GM12892 (cell line): ENCODE data around the gene LSAMP.

Experiments used
- POLR2A ChIP-seq: IDR thresholded peaks from 2 replicates; pipeline ENCODE4 v1.6.1; 2011; ENCODE audit warnings: low read depth, low read length, control low read depth
- POLR2AphosphoS5 ChIP-seq: IDR thresholded peaks from 2 replicates; pipeline ENCODE4 v1.6.1; 2011; ENCODE audit warnings: low read depth, low read length, control low read depth
- TAF1 ChIP-seq: IDR thresholded peaks from 2 replicates; pipeline ENCODE4 v1.6.1; 2011; ENCODE audit warnings: low read depth, mild to moderate bottlenecking, control low read depth, low read length, borderline replicate concordance

- no peak for TF ChIP-seq TAF1
- TF ChIP-seq POLR2A, result no peak
- TF ChIP-seq POLR2AphosphoS5, result no peak
These were observed 122.4 kb downstream of the LSAMP start for GRCh38 chr3:116322750-116323375.
